NCI-H1048 (cell line): ENCODE measurements around the gene CDC25B.
A peak's percentile ranks its signal among the peaks of the same experiment; 100 is the strongest.

Experiments
- DNase-seq: peaks from one replicate; lab custom pipeline; 2025; lab: John Stamatoyannopoulos, UW

CDC25B gene

DNA sequence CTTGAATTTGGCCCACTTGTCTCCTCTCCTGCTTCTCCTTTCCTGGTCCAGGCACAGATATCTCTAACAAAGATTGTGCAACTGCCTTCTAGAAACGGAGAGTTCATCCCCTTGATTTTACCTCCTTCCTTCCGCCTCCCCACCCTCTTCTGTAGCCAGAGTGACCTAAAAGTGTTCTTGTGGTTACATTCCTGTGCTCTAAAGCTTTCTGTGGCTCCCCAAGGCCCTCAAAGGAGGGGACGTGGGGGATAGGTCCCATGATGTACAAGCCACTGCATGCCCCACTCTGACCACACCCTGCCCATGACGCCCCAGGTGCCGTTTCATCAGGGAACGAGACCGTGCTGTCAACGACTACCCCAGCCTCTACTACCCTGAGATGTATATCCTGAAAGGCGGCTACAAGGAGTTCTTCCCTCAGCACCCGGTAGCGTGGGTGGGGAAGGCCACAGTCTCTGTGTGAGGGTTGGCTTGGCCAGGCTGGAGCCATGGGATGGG, 8.2 kb downstream of the CDC25B start:
- DNase-seq = no peak

DNA sequence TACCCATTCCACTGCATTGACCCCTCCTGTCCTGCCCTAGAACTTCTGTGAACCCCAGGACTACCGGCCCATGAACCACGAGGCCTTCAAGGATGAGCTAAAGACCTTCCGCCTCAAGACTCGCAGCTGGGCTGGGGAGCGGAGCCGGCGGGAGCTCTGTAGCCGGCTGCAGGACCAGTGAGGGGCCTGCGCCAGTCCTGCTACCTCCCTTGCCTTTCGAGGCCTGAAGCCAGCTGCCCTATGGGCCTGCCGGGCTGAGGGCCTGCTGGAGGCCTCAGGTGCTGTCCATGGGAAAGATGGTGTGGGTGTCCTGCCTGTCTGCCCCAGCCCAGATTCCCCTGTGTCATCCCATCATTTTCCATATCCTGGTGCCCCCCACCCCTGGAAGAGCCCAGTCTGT, 8.7 kb downstream of the CDC25B start:
- DNase-seq = no peak

DNA sequence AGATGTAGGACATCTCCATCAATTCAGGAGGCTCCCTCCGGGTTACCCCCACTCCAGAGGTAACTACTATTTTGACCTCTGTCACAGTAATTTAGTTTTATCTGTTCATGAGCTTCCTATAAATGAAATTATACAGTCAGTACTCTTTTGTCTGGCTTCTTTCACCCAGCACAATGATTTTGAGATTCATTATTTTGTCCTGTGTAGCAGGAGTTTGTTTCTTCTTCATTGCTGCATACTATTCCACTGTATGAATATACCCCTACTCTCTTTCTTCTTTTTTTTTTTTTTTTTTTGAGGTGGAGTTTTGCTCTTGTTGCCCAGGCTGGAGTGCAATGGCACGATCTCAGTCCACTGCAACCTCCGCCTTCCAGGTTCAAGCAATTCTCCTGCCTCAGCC, 12.4 kb downstream of the CDC25B start:
- no peak for DNase-seq

DNA sequence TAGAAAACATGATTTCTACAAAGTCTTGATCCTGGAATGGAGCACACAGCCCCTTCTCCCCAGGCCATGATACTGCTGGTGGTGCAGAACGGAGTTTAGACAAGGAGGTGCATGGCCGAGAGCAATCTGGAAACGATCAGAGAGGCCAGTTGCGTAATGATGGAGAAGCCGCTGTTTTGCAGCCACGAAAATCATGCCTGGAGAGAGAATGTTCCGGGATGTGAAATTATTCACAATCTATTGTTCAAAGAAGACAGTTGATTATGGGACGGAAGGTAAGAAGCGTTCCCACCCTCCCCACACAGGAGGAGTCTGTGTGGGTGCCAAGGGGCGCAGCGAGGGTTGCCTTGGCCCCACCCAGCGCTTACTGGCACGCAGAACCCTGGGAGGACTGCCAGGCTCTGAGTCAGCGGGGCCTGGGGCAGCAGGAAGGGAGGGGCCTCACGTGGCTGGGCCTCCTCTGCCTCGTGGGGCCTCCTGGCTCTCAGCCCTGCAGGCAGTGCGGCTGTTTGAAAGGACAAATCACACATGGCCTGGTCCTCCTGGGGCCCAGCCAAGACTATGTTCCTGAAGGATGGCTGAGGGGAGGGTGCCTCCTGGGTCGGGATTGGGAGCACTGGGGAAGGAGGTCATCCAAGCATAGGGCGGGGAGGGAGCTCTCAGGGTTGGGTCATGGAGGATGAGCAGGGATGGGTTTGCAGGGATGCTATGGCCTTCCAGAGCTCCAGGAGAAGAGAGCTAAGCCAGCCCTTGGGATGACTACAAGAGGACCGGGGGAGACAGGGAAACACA, 15.6 kb downstream of the CDC25B start:
- DNase-seq = peak; percentile 79

DNA sequence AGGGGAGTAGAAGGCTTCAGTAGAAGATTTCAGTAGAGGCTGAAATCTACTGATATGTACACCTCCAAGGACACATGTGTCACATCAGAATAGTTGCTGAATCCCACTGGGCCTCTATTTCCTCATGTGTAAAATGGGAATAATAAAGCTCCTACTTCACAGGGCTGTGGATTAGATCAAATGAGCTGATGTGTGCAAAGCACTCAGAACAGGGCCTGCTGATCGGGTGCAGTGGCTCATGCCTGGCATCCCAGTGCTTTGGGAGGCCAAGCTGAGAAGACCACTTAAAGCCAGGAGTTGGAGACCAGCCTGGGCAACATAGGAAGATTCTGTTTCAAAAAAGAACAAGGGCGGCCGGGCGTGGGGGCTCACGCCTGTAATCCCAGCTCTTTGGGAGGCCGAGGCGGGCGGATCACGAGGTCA, 16.2 kb downstream of the CDC25B start:
- DNase-seq = no peak

DNA sequence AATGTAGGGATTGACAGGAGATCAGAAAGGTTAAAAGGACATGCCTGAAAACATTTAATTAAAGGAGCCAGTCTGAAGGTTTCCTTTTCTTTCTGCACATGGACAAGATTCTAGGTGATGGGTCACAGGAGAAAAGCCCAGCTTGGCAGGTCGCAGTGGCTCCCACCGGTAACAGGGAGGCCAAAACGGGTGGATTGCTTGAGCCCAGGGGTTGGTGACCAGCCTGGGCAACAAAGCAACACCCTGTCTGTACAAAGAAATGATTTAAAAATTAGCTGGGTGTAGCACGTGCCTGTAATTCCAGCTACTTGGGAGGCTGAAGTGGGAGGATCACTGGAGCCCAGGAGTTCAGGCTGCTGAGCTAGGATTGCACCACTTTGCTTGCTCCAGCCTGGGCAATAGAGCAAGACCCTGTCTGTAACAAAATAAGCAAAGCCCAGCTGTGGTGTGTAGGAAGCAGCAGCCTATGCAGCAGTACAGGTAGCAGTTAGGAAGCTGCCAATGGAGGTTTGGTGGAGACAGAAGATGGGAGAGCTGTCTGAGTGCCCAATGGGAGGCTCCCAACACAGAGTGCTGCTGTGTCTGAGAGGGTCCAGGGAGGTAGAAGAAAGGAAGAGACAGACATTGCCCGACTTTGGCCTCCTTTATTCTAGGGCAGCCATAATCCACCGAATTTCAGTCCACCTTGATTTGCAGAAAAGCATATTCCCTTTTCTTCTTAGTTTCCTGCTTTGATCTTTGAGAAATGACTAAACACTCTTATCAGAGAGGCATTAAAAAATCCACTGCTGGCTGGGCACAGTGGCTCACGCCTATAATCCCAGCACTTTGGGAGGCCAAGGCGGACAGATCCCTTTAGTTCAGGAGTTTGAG, 17.1 kb downstream of the CDC25B start:
- DNase-seq = no peak

DNA sequence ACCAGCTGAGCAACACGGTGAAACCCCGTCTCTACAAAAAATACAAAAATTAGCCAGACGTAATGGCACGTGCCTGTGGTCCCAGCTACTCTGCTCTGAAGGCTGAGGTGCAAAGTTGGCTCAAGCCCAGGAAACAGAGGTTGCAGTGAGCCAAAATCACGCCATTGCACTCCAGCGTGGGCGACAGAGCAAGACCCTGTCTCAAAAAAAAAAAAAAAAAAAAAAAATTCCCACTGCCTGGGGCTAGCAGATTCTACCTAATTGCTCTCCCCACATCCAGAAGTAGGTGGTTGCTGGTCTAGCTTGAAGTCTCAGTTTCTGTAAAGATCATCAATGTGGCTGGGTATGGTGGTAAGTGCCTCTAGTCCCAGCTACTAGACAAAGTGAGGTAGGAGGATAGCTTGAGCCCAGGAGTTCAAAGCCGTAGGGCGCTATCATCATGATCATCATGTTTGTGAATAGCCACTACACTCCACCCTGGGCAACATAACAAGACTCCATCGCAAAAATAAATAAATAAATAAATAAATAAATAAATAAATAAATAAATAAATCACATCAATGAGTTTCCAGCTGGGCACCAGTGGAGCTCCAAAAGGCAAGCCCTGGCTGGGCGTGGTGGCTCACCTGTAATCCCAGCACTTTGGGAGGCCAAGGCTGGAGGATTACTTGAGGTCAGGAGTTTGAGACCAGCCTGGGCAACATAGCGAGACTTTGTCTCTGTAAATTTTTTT, 17.9 kb downstream of the CDC25B start:
- DNase-seq = no peak

DNA sequence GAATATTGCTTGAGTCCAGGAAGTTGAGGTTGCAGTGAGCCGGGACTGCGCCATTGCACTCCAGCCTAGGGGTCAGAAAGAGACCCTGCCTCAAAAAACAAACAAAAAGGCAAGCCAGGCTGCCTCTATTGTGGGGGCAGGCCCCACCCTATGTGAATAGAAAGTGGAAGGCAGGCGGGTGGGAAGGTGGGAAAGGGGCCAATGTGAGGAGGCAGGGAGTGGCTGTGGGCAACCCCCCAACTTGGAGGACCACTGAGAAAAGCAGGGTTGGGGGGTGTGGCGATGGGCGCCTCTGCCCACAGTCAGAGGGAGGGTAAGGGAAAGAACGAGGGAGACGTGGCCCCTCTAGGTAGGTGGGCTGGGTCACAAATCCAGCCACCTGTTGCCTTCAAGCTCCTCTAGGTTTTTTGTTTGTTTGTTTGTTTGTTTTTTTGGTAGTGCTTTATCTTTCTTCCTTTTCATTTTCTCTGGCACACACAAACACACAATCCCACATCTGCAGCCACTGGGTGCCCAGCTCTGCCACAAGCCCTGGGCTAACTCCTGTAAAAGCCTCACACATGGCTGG, 18.9 kb downstream of the CDC25B start:
- DNase-seq = no peak

DNA sequence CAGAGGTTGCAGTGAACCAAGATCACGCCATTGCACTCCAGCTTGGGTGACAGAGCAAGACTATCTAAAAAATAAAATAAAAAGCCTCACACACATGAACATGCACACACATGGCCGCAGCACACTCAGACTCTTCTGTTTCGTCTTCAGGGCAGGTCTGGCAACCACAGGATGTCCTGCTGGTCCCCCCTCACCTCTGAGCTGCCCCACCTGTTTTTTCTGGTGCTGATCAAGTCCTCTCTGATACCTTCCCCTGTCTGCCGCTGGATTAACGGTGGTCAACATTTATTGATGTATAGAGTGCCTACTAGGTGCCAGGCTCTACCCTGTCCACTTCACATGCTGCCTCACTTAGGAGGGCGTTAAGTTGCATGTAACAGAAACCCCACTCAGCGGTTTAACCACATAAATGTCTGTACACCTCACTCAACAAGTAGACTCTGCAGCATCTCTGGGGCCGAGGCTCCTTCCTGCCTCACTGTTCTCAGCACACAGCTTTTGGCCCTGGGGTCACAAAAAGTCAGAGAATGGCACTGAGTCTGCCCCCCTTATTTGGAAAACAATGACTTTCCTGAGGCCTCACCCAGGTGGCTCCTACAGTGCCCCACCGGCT, 19.7 kb downstream of the CDC25B start:
- no peak for DNase-seq

DNA sequence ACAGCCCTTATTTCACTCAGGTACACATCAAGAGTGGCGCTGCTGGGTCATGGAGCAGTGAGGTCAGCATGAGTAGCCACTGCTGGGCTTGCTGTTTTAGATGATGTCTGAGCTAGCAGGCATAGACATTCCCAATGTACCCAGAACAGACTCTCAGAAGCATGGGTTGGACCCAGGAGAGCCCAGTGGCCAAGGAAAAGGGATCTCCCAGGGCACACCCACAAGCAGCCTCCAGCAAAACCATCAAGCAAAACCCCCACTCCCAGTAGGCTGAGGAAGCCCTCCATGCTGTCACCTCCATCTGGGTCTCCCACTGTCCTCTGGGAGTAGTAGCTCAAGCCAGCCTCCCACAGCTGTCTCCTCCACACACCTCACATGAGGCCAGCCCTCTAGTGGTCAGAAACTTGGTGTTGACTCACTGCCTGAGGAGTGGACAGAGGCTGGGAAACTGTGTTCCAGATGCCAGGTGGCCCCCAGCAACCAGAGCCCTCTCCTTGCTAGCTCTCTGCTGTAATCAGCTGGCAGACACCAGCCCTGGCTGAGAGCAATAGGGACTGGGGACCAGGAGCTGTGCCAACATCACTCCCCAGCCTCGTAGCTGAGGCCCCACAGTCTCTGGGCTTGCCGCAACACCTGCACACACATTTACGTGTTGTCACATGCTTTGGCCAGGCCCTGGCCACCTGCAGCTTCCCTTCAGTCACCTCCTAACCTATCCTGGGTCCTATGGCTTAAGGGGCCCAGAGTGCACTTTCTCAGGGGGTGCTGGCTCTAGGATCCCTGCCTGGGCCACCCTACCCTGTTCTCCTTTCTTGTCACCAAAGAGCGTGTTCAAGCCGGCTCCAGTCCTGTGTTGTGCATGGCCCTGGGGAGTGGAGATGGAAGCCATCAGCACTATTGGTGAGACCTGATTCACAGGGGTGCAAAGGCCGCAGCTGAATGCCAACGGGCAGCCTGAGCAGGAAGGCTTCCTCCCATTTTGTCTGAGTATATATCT, 22.3 kb downstream of the CDC25B start:
- no peak for DNase-seq

DNA sequence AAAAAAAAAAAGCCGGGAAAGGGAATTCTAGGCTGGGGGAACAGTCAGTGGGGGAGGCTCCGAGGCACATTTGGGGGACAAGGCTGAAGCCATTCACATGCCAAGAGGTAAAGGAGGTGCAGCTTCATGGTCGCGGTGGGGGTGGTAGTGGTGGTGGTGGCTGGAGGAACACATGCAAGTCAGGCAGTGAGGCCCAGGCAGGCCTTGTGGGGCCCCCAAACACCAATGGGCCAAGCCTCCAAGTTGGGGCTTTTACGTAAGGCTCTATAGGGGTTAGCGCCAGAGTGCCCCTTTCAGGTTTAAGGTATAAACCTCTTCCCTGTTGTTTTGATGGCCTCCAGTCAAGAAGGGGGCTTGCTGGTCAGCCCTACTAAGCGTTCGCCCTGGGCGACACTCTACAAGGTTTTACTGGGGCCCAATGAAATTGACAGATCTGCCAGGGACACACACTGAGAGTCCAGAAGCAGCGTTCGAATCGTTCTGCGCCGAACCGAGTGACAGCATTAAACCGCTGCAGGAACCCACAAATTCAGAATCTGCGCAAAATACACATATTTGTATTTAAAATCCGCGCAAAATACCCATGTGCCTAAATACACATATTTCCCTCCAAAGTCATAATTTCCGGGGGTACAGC, 23.4 kb downstream of the CDC25B start:
- DNase-seq = no peak

DNA sequence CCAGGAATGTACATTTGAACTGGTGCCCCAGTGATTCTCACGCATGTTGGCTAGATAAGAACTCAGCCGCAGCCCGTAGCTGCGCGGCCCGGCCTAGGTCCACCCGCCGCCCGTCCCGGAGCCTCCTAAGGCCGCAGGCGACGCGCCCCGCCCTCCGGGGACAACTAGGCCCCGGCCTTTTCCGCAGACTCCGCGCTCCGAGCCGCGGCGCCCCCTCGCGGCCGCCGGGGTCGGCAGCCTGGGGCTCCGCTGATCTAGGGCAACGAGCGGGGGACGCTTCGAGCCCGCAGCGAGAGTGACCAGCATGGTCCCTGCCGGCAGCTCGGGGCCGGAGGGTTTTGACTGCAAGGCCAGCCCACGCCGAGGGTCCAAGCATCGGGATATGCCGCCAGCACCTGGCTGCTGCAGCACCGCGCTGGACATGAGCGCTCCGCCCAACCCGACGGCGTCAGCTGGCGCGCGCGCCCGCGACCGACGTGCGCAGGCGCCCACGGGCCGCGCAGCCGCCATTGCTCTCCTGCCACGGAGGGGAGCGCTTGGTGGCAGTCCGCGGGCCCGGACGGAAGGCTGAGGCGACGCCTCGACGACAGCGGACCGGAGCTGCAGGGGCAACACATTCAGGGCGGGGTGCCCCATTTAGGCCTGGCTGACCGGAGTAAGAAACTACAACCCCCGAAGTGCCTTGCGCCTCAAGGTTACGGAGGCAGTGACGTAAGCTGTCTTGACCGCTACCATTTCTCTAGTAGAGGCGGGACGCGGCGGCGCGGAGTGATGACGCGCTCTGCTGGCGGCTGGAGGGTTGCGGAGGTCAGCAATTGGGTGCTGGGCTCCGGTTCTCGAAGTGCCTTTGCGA, 24.2 kb downstream of the CDC25B start, which contains the start of gene AP5S1:
Gene AP5S1 (plus strand): TSS at position 500 of the 853 bp plus-strand sequence. CDS start 1,571 bp downstream, outside the sequence.
- peak; percentile 72 for DNase-seq

DNA sequence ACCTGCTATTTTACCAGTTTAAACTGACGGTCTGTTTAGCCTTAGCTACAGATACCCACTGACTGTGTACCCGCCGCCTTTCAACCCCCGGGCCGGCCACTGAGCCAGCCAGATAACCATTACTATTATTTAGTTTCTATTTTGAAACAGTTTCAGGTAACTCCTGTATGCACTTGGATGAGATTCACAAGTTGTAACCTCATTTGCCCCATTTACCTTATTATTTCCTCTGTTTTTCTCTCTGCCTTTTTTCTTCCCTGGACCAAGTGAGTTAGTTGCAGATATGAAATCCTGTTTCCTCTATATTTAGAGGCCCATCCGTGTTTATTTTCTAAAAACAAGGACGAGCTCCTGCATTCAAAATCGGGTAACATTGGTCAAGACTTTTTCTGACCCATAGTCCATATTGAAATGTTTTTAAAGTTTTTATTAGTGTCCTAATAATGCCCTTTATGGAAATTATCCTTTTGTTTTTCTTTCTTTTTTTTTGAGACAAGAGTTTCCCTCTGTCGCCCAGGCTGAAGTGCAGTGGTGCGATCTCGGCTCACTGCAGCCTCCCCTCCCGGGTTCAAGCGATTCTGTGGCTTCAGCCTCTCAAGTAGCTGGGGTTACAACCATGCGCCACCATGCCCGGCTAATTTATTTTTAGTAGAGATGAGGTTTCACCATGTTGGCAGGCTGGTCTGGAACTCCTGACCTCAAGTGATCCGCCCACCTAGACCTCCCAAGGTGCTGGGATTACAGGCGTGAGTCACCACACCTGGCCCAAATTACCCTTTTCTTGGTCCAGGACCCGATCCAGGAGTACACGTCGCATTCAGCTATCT, 25.0 kb downstream of the CDC25B start:
- no peak for DNase-seq

DNA sequence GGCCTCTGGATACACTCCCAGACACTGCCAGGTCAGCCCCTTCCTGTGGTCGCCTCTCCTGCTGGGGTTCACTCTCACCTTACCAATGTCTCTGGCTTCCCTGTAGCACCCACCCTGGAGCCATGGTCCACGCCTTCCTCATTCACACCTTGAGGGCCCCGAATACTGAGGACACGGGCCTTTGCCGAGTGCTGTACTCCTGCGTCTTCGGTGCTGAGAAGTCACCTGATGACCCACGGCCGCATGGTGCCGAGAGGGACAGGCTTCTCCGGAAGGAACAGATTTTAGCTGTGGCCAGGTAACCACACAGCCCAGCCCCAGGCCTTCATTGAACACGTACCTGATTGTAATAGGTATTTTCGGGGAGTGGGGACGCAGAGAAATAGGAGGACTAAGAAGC, 25.9 kb downstream of the CDC25B start:
- no peak for DNase-seq

DNA sequence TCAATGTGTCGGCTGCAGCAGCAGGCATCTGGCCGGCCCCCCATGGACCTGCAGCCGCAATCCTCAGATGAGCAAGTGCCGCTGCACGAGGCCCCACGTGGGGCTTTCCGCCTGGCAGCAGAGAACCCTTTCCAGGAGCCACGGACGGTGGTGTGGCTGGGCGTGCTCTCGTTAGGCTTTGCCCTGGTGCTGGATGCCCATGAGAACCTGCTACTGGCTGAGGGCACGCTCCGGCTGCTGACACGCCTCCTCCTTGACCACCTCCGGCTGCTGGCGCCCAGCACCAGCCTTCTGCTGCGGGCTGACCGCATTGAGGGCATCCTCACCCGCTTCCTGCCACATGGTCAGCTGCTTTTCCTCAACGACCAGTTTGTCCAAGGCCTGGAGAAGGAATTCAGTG, 27.8 kb downstream of the CDC25B start:
- no peak for DNase-seq

DNA sequence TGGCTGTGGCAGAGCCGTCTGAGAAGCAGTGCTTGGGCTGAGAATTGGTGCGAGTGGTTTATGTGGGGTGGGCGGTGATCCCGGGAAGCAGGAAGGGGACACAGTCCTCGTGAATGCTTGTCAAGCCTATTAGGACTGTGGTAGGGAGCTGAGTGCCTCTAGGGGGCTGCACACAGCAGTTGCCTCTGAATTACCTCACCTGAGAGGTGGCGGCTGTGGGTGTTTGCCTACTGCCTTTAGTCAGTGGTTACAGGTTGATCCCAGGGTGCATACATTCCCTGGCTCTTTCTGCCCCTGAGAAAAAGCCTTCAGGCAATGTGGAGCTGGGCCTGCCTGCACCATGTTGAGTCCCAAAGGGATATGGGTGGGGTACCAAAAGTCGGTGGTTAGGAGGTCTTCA, 29.4 kb downstream of the CDC25B start:
- DNase-seq = no peak

DNA sequence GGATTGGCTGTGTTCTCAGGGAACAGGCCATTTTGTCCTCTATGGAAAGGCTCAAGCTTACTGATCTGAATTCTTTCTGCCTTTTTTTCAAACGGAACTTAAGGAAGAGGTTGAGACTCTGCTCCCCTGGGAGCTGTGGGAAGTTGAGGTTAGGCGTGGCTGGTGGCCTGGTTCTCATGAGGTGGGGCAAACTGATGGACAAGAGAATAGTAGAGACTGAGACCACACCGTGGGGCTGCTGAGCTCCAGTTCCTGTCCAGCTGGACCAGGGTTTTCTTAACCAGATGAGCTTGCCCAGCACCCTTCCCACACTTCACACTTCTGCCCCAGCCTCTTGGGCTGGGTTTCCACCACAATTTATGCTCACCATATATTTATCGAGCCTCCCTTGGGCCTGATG, 30.3 kb downstream of the CDC25B start:
- DNase-seq = no peak

DNA sequence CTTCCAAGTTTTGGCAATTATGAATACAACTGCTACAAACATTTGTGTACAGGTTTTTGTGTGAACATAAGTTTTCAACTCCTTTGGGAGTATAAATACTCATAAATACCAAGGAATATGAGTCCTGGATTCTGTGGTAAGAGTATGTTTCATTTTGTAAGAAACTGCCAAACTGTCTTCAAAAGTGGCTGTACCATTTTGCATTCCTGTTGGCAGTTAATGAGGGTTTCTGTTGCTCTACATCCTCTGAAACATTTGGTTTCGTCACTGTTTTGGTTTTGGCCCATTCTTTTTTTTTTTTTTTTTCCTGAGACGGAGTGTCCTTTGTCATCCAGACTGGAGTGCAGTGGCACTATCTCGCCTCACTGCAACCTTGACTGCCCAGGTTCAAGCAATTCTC, 32.7 kb downstream of the CDC25B start:
- DNase-seq = no peak
